Choroid plexus epithelial cell (primary cell): ENCODE data around the gene HDLBP.

Experiments used
- DNase-seq: peaks from one replicate; pipeline ENCODE4 v3.0.0-alpha.2; 2010; ENCODE audit warnings: low read depth
- H3K4me3 ChIP-seq: 2 replicates; pipeline ENCODE4 v1.5.1; 2011; ENCODE audit warnings: low read depth, mild to moderate bottlenecking, control low read depth, low read length, moderate library complexity
- TF ChIP-seq, protein P1 (sequence below): conservative IDR thresholded peaks from 2 replicates; pipeline ENCODE4 v1.5.1; 2011; ENCODE audit warnings: low read depth, mild to moderate bottlenecking, control low read depth, inconsistent platforms, low read length, moderate library complexity

Gene HDLBP

DNA sequence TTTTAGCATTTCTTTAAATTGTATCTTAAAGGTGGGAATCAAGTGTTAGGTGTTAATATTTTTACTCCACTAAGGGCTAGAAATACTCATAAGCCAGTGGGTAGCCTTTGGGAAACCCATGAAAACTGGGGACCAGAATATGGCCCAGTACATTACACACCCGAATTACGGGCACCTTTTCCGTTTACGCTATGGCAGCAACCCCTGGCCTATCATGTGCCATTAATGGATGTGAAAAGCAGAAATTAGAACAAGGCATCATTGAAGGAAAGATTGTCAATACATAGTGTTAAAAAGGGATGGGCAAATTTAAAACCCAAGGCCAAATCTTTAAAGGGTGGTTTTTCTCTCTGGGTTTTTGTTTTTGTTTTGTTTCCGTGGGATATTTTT lies 41.4 kb upstream of the HDLBP start:
- no peak for DNase-seq

DNA sequence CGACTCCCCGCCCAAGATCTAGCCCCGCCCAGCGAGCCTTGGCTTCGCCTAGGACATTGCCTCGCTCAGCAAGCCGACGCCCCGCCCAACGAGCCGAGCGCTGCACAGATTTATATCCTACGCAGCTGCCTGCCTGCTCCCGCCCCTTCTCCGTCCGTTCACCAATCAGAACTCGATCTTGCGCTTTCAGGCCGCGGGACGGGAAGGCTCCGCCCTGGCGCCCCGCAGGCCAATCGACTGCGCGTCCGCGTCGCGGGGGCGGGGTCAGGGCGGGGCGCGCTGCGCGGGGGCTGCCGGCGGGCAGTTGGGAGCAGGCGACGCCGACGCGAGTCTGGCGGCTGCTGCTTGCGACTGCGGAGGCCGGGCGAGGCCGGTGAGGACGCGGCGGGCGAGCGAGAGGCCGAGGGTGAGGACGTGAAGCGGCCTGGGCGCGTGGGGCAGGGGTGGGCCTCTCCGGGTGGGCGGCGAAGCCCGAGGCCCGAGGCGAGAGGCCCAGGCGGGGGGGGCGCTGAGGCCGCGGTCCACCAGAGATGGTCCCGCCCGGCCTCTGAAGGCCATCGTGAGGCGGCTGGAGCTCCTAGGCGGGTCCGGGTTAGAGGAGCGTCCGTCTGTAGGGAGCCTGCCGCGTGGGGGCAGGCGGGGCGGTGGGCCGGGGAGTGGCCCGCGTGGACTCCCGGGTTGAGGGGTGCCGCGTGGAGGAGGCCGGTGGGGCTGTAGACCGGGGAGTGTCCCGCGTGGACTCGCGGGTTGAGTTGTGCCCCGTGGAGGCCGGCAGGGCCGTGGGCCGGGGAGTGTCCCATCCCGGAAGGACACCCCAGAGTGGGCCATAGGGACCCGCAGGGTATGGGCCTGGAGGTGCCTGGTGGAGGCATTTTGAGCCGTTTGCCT lies 40.8 kb upstream of the HDLBP start, which contains the start of gene FARP2:
FARP2 (plus strand) TSS at position 303 of the 888 bp plus-strand sequence. CDS start 16,823 bp downstream, outside the sequence.
- TF ChIP-seq, protein P1, sequence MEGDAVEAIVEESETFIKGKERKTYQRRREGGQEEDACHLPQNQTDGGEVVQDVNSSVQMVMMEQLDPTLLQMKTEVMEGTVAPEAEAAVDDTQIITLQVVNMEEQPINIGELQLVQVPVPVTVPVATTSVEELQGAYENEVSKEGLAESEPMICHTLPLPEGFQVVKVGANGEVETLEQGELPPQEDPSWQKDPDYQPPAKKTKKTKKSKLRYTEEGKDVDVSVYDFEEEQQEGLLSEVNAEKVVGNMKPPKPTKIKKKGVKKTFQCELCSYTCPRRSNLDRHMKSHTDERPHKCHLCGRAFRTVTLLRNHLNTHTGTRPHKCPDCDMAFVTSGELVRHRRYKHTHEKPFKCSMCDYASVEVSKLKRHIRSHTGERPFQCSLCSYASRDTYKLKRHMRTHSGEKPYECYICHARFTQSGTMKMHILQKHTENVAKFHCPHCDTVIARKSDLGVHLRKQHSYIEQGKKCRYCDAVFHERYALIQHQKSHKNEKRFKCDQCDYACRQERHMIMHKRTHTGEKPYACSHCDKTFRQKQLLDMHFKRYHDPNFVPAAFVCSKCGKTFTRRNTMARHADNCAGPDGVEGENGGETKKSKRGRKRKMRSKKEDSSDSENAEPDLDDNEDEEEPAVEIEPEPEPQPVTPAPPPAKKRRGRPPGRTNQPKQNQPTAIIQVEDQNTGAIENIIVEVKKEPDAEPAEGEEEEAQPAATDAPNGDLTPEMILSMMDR = no peak
- DNase-seq = peak; percentile 99
- peak within 1 kb of the TSS; percentile 79 for H3K4me3 ChIP-seq

More for the DNA sequence above, 41.4 kb upstream of the HDLBP start:
- TF ChIP-seq, protein P1 = no peak
- H3K4me3 ChIP-seq = peak overlapping the region; percentile 79

DNA sequence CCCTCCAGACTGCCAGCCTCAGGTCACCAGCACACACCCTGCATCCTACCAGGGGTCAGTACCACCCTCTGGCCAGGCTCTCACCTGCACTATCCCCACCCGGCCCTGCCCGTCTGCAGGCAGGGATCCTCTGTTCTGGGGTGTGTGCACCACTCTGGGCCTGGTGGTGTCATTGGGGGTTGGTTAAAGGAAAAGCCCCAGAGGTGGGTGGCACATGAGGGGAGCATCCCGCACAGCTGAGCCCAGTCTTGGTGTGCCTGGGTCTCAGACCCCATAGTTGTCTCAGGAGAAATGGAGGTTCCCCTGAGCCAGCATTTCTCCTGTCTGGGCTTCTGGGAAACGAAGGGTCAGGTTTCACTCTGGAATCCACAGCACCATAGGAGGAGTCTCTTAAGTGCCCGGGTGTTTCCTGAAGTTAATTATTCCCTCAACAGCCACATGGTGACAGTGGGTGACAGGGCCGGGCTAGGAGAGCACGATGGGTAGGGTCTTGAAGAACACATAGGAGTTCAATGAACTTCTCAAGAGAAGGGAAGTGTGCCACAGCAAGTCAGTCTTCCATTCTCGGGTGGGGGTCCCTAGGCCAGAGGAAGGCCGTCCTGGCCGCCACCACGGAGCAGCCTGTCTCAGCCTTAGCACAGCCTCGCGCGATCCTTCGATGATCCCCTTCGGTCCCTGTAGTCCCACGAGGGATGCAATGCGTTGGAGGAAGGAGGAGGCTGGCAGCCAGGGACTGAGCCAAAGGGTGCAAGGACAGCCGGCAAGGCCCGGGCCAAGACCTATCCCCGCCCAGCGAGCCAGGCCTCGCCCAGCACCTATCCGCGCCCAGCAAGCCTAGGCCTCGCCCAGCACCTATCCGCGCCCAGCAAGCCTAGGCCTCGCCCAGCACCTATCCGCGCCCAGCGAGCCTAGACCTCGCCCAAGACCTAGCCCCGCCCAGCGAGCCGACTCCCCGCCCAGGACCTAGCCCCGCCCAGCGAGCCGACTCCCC lies 39.5 kb upstream of the HDLBP start:
- peak; percentile 82 for DNase-seq
- peak overlapping the region; percentile 35 for H3K4me3 ChIP-seq
- TF ChIP-seq, protein P1 = peak; percentile 12

DNA sequence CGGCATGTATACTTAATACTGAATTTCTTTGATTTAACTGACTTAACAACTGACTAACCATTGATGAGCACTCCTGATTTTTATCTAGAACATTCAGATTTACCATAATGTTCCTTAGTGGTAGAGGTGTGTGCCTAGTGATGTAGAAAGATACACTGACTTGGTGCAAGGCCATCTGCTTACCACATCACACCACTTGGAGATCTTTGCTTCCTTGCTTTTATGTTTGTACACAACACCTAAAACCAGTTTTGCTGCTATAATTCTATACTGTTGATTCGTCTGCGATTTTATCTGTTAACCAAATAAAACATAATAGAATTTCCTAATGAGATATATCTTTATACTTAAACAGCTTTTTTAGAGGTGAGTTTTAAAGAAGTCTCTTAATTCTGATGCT lies 36.8 kb upstream of the HDLBP start:
- TF ChIP-seq, protein P1 = no peak
- H3K4me3 ChIP-seq = no peak overlapping the region
- DNase-seq = no peak

DNA sequence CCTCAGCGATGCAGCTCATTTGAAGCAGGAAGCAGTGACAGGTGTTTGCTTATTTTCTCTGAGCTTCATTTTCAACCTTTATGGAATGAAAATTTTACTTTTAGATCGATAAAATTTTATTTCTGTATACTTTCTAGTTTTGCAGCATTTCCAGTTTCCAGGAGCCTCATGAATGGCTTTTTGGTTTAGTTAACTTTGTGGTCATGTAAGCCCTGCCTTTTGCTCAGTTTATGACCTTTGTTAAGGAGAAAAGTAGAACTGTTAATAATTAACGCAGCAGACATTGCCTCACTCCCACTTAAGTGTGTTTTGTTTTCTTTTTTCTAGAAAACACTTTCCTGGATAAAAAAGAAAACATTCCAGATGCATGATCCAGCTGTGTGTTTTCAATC lies 36.2 kb upstream of the HDLBP start:
- DNase-seq = no peak
- H3K4me3 ChIP-seq = no peak overlapping the region
- TF ChIP-seq, protein P1 = no peak

DNA sequence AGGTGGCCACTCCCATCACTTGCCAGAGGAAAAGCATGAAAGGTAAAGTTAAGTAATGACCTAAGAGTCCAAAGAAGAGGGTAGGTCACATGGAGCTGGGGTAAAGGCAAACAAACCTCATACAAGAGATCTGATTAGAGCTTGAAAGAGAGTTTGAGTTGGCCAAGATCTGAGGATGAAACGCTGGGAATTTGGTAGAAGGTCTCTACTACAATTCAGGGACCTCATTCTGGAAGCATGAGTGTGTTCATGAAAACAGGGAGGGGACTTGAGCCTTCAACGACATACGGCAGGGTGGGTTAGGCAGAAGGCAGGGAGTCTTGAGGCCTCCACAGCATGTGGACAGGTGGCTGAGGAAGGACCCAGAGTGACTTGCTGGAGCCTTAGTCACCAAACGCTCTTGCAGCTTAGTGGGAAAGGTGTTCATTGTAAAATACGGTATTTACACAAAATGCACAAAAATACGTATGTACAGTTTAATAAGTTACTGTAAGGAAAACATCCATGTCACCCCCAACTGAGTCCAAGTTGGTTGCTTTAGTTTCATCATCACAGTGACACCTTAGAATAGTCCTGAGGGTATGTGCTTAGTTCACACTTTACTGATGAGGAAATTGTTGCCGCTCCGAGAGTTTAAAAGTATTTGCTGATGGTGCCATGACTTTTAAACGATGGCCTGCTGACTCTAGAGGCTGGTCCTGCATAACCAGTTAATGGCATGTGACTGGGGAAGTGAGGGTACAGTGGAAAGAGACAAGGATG lies 35.6 kb upstream of the HDLBP start:
- TF ChIP-seq, protein P1 = no peak
- no peak overlapping the region for H3K4me3 ChIP-seq
- DNase-seq = no peak
